ENCODE data around the gene RNASEH2C.
A peak's percentile ranks its signal among the peaks of the same experiment; 100 is the strongest.
"Not testable (repeated sequence)": the region's sequence is repeated elsewhere in the genome, so short reads cannot be mapped to it uniquely, and the experiment has no call there.

RNASEH2C gene

GRCh38 chr11:65742353-65742752 lies 21.8 kb upstream of the RNASEH2C start:
- Histone ChIP-seq H3K27me3 (replicated peaks; ENCODE audit: control insufficient read depth, insufficient read depth, low read length) (peaks cover 13% of the 10 kb centered on the region), H3K4me3 (ENCODE audit: low read length) (no peak overlapping the region), H3K9ac (ENCODE audit: low read length) (no peak overlapping the region), H3K36me3 (ENCODE audit: control insufficient read depth, insufficient read depth, low read length, severe bottlenecking) (no peaks in the 10 kb centered on the region), H3K4me1 (ENCODE audit: control insufficient read depth, insufficient read depth, low read length) (no peaks in the 10 kb centered on the region), H3K9me3 (ENCODE audit: control insufficient read depth, low read length) (no peaks in the 10 kb centered on the region)
- DNase-seq (ENCODE audit: low read depth), result no peak

GRCh38 chr11:65741185-65741584 lies 20.6 kb upstream of the RNASEH2C start:
- Histone ChIP-seq H3K9ac (ENCODE audit: low read length) (no peak overlapping the region), H3K27me3 (replicated peaks; ENCODE audit: control insufficient read depth, insufficient read depth, low read length) (peaks cover 13% of the 10 kb centered on the region), H3K9me3 (ENCODE audit: control insufficient read depth, low read length) (peaks cover 6% of the 10 kb centered on the region), H3K36me3 (ENCODE audit: control insufficient read depth, insufficient read depth, low read length, severe bottlenecking) (no peaks in the 10 kb centered on the region), H3K4me3 (ENCODE audit: low read length) (no peak overlapping the region), H3K4me1 (ENCODE audit: control insufficient read depth, insufficient read depth, low read length) (no peaks in the 10 kb centered on the region)
- DNase-seq (ENCODE audit: low read depth), result no peak

DNA sequence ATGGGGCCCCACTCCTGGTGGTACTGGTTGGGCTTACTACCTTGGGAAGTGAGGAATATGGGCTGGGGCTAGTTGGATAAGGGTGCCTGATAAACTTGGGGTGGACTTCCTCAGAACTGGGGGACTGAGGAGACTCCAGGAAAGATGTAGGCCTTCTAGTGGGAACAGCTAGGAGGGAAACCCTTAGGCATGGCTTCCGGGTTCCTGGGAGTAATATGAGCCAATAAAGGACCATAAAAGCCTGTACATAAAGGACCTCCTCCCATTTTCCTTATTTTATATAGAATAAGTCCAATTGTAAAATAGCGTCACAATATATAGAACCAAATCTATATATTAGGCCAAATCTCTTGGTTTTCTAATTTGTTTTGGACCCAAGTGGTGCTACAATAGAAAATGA lies 18.4 kb upstream of the RNASEH2C start:
- H3K36me3 ChIP-seq (ENCODE audit: control insufficient read depth, insufficient read depth, low read length, severe bottlenecking), result no peaks in the 10 kb centered on the region
- H3K4me3 ChIP-seq (ENCODE audit: low read length), result no peak overlapping the region
- peaks cover 12% of the 10 kb centered on the region for H3K27me3 ChIP-seq (replicated peaks; ENCODE audit: control insufficient read depth, insufficient read depth, low read length)
- H3K4me1 ChIP-seq (ENCODE audit: control insufficient read depth, insufficient read depth, low read length), result no peaks in the 10 kb centered on the region
- H3K9ac ChIP-seq (ENCODE audit: low read length), result no peak overlapping the region
- peaks cover 6% of the 10 kb centered on the region for H3K9me3 ChIP-seq (ENCODE audit: control insufficient read depth, low read length)
- DNase-seq (ENCODE audit: low read depth), result no peak

GRCh38 chr11:65736810-65737209 lies 16.2 kb upstream of the RNASEH2C start:
- H3K27me3 ChIP-seq (replicated peaks; ENCODE audit: control insufficient read depth, insufficient read depth, low read length), result peaks cover 12% of the 10 kb centered on the region
- no peak for DNase-seq (ENCODE audit: low read depth)
- H3K4me1 ChIP-seq (ENCODE audit: control insufficient read depth, insufficient read depth, low read length), result no peaks in the 10 kb centered on the region
- H3K36me3 ChIP-seq (ENCODE audit: control insufficient read depth, insufficient read depth, low read length, severe bottlenecking), result no peaks in the 10 kb centered on the region
- H3K4me3 ChIP-seq (ENCODE audit: low read length), result no peak overlapping the region
- H3K9ac ChIP-seq (ENCODE audit: low read length), result no peak overlapping the region
- H3K9me3 ChIP-seq (ENCODE audit: control insufficient read depth, low read length), result peaks cover 10% of the 10 kb centered on the region

DNA sequence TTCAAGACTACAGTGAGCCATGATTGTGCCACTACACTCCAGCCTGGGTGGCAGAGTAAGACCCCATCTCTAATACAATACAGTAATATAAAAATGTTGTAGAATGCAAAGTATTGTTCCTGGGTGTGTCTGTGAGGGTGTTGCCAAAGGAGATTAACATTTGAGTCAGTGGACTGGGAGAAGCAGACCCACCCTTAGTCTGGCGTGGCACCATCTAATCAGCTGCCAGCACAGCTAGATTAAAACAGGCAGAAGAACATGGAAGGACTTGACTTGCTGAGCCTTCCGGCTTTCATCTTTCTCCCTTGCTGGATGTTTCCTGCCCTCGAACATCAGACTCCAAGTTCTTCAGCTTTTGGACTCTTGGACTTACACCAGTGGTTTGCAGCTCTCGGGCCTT lies 14.5 kb upstream of the RNASEH2C start:
- not testable (repeated sequence) for H3K36me3 ChIP-seq (ENCODE audit: control insufficient read depth, insufficient read depth, low read length, severe bottlenecking); H3K4me1 ChIP-seq (ENCODE audit: control insufficient read depth, insufficient read depth, low read length); H3K4me3 ChIP-seq (ENCODE audit: low read length); H3K9me3 ChIP-seq (ENCODE audit: control insufficient read depth, low read length); H3K9ac ChIP-seq (ENCODE audit: low read length); DNase-seq (ENCODE audit: low read depth)
- H3K27me3 ChIP-seq (replicated peaks; ENCODE audit: control insufficient read depth, insufficient read depth, low read length), result peaks cover 12% of the 10 kb centered on the region

DNA sequence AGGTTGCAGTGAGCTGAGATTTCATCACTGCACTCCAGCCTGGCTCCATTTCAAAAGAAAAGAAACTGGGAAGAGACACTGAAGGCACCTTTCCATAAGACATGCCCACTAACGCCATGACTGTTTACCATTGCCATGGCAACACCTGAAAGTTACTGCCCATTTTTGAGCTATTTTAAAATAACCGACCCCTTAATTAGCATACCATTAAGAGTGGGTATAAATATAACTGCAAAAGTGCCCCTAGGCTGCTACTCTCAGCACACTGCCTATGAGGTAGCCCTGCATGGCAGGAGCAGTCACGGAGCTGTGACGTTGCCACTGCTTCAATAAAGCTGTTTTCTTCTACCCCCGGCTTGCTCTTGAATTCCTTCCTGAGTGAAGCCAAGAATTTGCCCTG lies 9.9 kb upstream of the RNASEH2C start:
- Histone ChIP-seq H3K4me3 (ENCODE audit: low read length) (no peak overlapping the region), H3K9me3 (ENCODE audit: control insufficient read depth, low read length) (peaks cover 3% of the 10 kb centered on the region), H3K27me3 (replicated peaks; ENCODE audit: control insufficient read depth, insufficient read depth, low read length) (peaks cover 9% of the 10 kb centered on the region), H3K9ac (ENCODE audit: low read length) (no peak overlapping the region), H3K36me3 (ENCODE audit: control insufficient read depth, insufficient read depth, low read length, severe bottlenecking) (no peaks in the 10 kb centered on the region), H3K4me1 (ENCODE audit: control insufficient read depth, insufficient read depth, low read length) (no peaks in the 10 kb centered on the region)
- DNase-seq (ENCODE audit: low read depth), result no peak

DNA sequence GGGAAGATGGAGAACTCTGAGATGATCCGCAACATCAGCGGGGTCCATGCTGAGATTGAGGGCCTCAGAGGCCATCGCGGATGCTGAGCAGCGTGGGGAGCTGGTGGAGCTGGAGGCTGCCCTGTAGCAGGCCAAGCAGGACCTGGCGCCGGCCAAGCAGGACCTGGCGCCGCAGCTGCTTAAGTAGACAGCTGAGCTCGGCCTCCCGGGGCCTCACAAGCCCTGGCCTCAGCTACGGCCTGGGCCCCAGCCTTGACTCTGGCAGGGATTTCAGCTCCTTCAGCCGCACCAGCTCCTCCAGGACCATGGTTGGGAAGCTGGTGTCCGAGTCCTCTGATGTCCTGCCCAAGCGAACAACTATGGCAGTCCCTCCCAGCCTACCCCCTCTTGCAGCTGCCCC lies 7.3 kb upstream of the RNASEH2C start:
- H3K36me3 ChIP-seq (ENCODE audit: control insufficient read depth, insufficient read depth, low read length, severe bottlenecking), result no peaks in the 10 kb centered on the region
- no peaks in the 10 kb centered on the region for H3K4me1 ChIP-seq (ENCODE audit: control insufficient read depth, insufficient read depth, low read length)
- peaks cover 7% of the 10 kb centered on the region for H3K27me3 ChIP-seq (replicated peaks; ENCODE audit: control insufficient read depth, insufficient read depth, low read length)
- H3K9me3 ChIP-seq (ENCODE audit: control insufficient read depth, low read length), result peaks cover 3% of the 10 kb centered on the region
- no peak overlapping the region for H3K9ac ChIP-seq (ENCODE audit: low read length)
- no peak for DNase-seq (ENCODE audit: low read depth)
- no peak overlapping the region for H3K4me3 ChIP-seq (ENCODE audit: low read length)

- Histone ChIP-seq H3K4me1 (ENCODE audit: control insufficient read depth, insufficient read depth, low read length) (no peaks in the 10 kb centered on the region), H3K9me3 (ENCODE audit: control insufficient read depth, low read length) (no peaks in the 10 kb centered on the region), H3K9ac (ENCODE audit: low read length) (no peak overlapping the region), H3K4me3 (ENCODE audit: low read length) (no peak overlapping the region), H3K27me3 (replicated peaks; ENCODE audit: control insufficient read depth, insufficient read depth, low read length) (peaks cover 7% of the 10 kb centered on the region), H3K36me3 (ENCODE audit: control insufficient read depth, insufficient read depth, low read length, severe bottlenecking) (no peaks in the 10 kb centered on the region)
- DNase-seq (ENCODE audit: low read depth), result no peak
These were observed 6.1 kb upstream of the RNASEH2C start for GRCh38 chr11:65726660-65727059.

DNA sequence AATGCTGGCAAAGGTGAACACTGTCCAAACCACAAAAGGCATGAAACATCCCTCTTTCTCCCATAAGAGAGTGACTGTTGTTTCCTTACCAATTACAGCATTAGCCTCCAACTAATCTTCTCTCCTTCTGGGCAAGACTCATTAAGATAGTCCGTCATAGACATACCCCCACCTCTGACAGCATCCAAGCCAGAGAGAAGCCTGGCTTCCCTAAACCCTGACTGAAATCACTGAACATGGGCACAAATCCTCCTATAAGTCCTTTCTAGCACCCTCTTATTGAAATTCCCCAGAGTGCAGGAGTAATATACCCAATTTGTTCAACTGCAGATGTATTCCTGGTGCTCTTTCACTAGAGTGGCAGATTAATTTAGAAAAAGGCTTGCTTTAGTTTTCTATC lies 1.7 kb upstream of the RNASEH2C start:
- H3K36me3 ChIP-seq (ENCODE audit: control insufficient read depth, insufficient read depth, low read length, severe bottlenecking), result peaks cover 19% of the 10 kb centered on the region
- no peaks in the 10 kb centered on the region for H3K9me3 ChIP-seq (ENCODE audit: control insufficient read depth, low read length)
- H3K4me1 ChIP-seq (ENCODE audit: control insufficient read depth, insufficient read depth, low read length), result peaks cover 14% of the 10 kb centered on the region
- DNase-seq (ENCODE audit: low read depth), result no peak
- H3K4me3 ChIP-seq (ENCODE audit: low read length), result no peak overlapping the region
- no peak overlapping the region for H3K9ac ChIP-seq (ENCODE audit: low read length)
- H3K27me3 ChIP-seq (replicated peaks; ENCODE audit: control insufficient read depth, insufficient read depth, low read length), result no peaks in the 10 kb centered on the region

- H3K4me3 ChIP-seq (ENCODE audit: low read length), result peak overlapping the region; percentile 93
- H3K36me3 ChIP-seq (ENCODE audit: control insufficient read depth, insufficient read depth, low read length, severe bottlenecking), result peaks cover 40% of the 10 kb centered on the region
- no peaks in the 10 kb centered on the region for H3K27me3 ChIP-seq (replicated peaks; ENCODE audit: control insufficient read depth, insufficient read depth, low read length)
- peaks cover 14% of the 10 kb centered on the region for H3K4me1 ChIP-seq (ENCODE audit: control insufficient read depth, insufficient read depth, low read length)
- H3K9me3 ChIP-seq (ENCODE audit: control insufficient read depth, low read length), result no peaks in the 10 kb centered on the region
- DNase-seq (ENCODE audit: low read depth), result peak; percentile 64
- peak overlapping the region; percentile 90 for H3K9ac ChIP-seq (ENCODE audit: low read length)
These were observed 757 bp downstream of the RNASEH2C start for GRCh38 chr11:65719871-65720210.

- H3K4me1 ChIP-seq (ENCODE audit: control insufficient read depth, insufficient read depth, low read length), result peaks cover 14% of the 10 kb centered on the region
- H3K4me3 ChIP-seq (ENCODE audit: low read length), result peak overlapping the region; percentile 93
- H3K36me3 ChIP-seq (ENCODE audit: control insufficient read depth, insufficient read depth, low read length, severe bottlenecking), result peaks cover 48% of the 10 kb centered on the region
- no peak for DNase-seq (ENCODE audit: low read depth)
- peak overlapping the region; percentile 90 for H3K9ac ChIP-seq (ENCODE audit: low read length)
- H3K27me3 ChIP-seq (replicated peaks; ENCODE audit: control insufficient read depth, insufficient read depth, low read length), result no peaks in the 10 kb centered on the region
- no peaks in the 10 kb centered on the region for H3K9me3 ChIP-seq (ENCODE audit: control insufficient read depth, low read length)
These were observed 1.6 kb downstream of the RNASEH2C start for GRCh38 chr11:65718964-65719492.

- H3K4me1 ChIP-seq (ENCODE audit: control insufficient read depth, insufficient read depth, low read length), result peaks cover 14% of the 10 kb centered on the region
- H3K4me3 ChIP-seq (ENCODE audit: low read length), result peak overlapping the region; percentile 93
- no peak for DNase-seq (ENCODE audit: low read depth)
- H3K9ac ChIP-seq (ENCODE audit: low read length), result peak overlapping the region; percentile 90
- H3K9me3 ChIP-seq (ENCODE audit: control insufficient read depth, low read length), result no peaks in the 10 kb centered on the region
- no peaks in the 10 kb centered on the region for H3K27me3 ChIP-seq (replicated peaks; ENCODE audit: control insufficient read depth, insufficient read depth, low read length)
- peaks cover 53% of the 10 kb centered on the region for H3K36me3 ChIP-seq (ENCODE audit: control insufficient read depth, insufficient read depth, low read length, severe bottlenecking)
These were observed 2.1 kb downstream of the RNASEH2C start for GRCh38 chr11:65718531-65718930.
